LNCaP clone FGC (cell line): ENCODE measurements around the gene KCNK2.

Experiments
- DNase-seq: peaks from one replicate; pipeline ENCODE4 v3.0.0-alpha.2; 2011; ENCODE audit warnings: low read depth
- H3K4me3 ChIP-seq: 2 replicates; pipeline ENCODE4 v1.5.1; 2011; ENCODE audit warnings: mild to moderate bottlenecking, low read depth, low read length, control low read depth
- CTCF ChIP-seq: IDR thresholded peaks from 2 replicates; pipeline ENCODE4 v1.5.1; 2012; ENCODE audit warnings: mild to moderate bottlenecking; ENCODE audit not compliant: control insufficient read depth, insufficient read depth; ENCODE audit errors: extremely low read depth

Gene KCNK2

GRCh38 chr1:215201283-215201682, 118.7 kb downstream of the KCNK2 start:
- DNase-seq = no peak
- H3K4me3 ChIP-seq = no peak overlapping the region
- TF ChIP-seq CTCF = no peak

GRCh38 chr1:215202868-215203267, 120.3 kb downstream of the KCNK2 start:
- H3K4me3 ChIP-seq = no peak overlapping the region
- no peak for TF ChIP-seq CTCF
- DNase-seq = no peak

GRCh38 chr1:215210167-215210566, 127.6 kb downstream of the KCNK2 start:
- no peak for DNase-seq
- no peak overlapping the region for H3K4me3 ChIP-seq
- no peak for TF ChIP-seq CTCF

GRCh38 chr1:215215846-215216245, 133.3 kb downstream of the KCNK2 start:
- TF ChIP-seq CTCF = no peak
- no peak for DNase-seq
- H3K4me3 ChIP-seq = no peak overlapping the region

GRCh38 chr1:215219372-215219771, 136.8 kb downstream of the KCNK2 start:
- H3K4me3 ChIP-seq = no peak overlapping the region
- TF ChIP-seq CTCF = no peak
- no peak for DNase-seq

GRCh38 chr1:215220346-215220745, 137.8 kb downstream of the KCNK2 start:
- no peak overlapping the region for H3K4me3 ChIP-seq
- TF ChIP-seq CTCF = no peak
- DNase-seq = no peak

GRCh38 chr1:215226757-215227156, 144.2 kb downstream of the KCNK2 start:
- H3K4me3 ChIP-seq = no peak overlapping the region
- no peak for DNase-seq
- TF ChIP-seq CTCF = no peak
